Measurements from ENCODE around the gene KIF17.

Gene KIF17

DNA sequence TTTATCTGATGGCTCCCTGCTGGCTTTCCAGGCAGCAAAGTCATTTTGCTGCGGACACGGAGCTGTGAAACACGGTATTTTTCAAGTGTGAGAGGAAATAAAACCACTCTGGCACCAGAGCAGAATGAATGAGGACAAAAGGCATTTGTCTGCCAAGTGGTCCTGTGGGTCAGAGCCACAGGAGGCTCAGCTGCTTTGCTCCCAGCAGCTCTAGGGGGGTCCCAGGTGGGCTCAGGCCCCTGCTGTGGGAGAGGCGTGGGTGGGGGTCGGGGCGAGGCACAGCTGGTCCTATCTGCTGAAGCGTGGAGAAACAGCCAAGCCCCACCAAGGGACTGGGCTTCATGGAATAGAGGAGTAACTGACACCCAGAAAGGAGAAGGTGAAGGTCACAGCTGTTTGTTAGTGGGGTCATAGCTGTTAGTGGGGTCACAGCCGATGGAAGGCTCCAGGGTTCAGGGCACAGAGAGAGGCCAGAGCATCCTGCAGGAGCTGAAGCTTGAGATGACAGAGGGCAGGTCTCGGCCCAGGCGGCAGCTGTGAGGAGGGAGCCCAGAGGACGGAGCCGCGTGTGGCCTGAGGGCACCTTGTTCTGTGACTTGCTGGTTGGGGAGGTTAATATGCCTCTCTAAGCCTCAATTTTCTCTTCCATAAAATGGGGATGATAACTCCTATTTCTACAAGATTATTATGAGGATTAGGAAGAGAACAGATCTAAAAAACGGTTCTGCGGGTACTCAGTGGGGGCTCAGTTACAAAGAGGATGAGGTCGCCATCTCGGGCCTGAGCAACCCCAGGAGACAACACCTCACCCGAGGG, 7.1 kb downstream of the KIF17 start:
- Histone ChIP-seq H3K9me3 (ENCODE audit: low read depth, low read length) (no peaks in the 10 kb centered on the region), H3K9ac (ENCODE audit: insufficient read length) (no peak overlapping the region), H3K36me3 (ENCODE audit: insufficient read depth, low read length) (no peaks in the 10 kb centered on the region), H3K4me3 (no peak overlapping the region), H3K27ac (no peak overlapping the region)
- TF ChIP-seq EZH2 (IDR thresholded peaks at IDR 0.05): no peak
- no peak for TF ChIP-seq POLR2AphosphoS5 (IDR thresholded peaks at IDR 0.05; ENCODE audit: borderline replicate concordance, low read depth, low read length)
- TF ChIP-seq FOXP2 (optimal IDR thresholded peaks at IDR 0.05; ENCODE audit: control extremely low read depth, extremely low read length, insufficient read depth): no peak
- no peak for DNase-seq (ENCODE audit: low read depth, low spot score)

GRCh38 chr1:20709868-20710267, 7.9 kb downstream of the KIF17 start:
- H3K9ac ChIP-seq (ENCODE audit: insufficient read length): no peak overlapping the region
- no peak overlapping the region for H3K27ac ChIP-seq
- no peak for TF ChIP-seq FOXP2 (optimal IDR thresholded peaks at IDR 0.05; ENCODE audit: control extremely low read depth, extremely low read length, insufficient read depth)
- TF ChIP-seq EZH2 (IDR thresholded peaks at IDR 0.05): no peak
- TF ChIP-seq POLR2AphosphoS5 (IDR thresholded peaks at IDR 0.05; ENCODE audit: borderline replicate concordance, low read depth, low read length): no peak
- DNase-seq (ENCODE audit: low read depth, low spot score): no peak
- H3K4me3 ChIP-seq: no peak overlapping the region
- no peaks in the 10 kb centered on the region for H3K9me3 ChIP-seq (ENCODE audit: low read depth, low read length)
- no peaks in the 10 kb centered on the region for H3K36me3 ChIP-seq (ENCODE audit: insufficient read depth, low read length)

DNA sequence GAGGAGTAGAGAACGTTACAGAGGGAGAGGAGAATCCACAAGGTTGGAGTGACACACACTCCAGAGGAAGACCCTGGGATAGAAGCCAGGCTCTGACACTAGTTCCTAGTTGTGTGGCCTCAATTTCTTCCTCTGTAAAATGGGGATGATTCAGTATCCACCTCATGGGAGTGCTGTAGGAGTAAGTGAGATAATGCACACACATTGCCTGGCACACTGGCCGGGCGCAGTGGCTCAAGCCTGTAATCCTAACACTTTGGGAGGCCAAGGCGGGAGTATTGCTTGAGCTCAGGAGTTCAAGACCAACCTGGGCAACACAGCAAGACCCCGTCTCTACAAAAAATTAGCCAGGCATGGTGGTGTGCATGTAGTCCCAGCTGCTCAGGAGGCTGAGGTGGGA, 8.9 kb downstream of the KIF17 start:
- Histone ChIP-seq H3K4me3 (no peak overlapping the region), H3K9me3 (ENCODE audit: low read depth, low read length) (no peaks in the 10 kb centered on the region), H3K36me3 (ENCODE audit: insufficient read depth, low read length) (no peaks in the 10 kb centered on the region), H3K27ac (no peak overlapping the region), H3K9ac (ENCODE audit: insufficient read length) (no peak overlapping the region)
- no peak for TF ChIP-seq POLR2AphosphoS5 (IDR thresholded peaks at IDR 0.05; ENCODE audit: borderline replicate concordance, low read depth, low read length)
- TF ChIP-seq FOXP2 (optimal IDR thresholded peaks at IDR 0.05; ENCODE audit: control extremely low read depth, extremely low read length, insufficient read depth): no peak
- no peak for TF ChIP-seq EZH2 (IDR thresholded peaks at IDR 0.05)
- no peak for DNase-seq (ENCODE audit: low read depth, low spot score)

- TF ChIP-seq EZH2 (IDR thresholded peaks at IDR 0.05) (no peak), FOXP2 (optimal IDR thresholded peaks at IDR 0.05; ENCODE audit: control extremely low read depth, extremely low read length, insufficient read depth) (no peak), POLR2AphosphoS5 (IDR thresholded peaks at IDR 0.05; ENCODE audit: borderline replicate concordance, low read depth, low read length) (no peak)
- no peak overlapping the region for H3K27ac ChIP-seq
- DNase-seq (ENCODE audit: low read depth, low spot score): no peak
- H3K9me3 ChIP-seq (ENCODE audit: low read depth, low read length): no peaks in the 10 kb centered on the region
- H3K4me3 ChIP-seq: no peak overlapping the region
- H3K9ac ChIP-seq (ENCODE audit: insufficient read length): no peak overlapping the region
- no peaks in the 10 kb centered on the region for H3K36me3 ChIP-seq (ENCODE audit: insufficient read depth, low read length)
These were observed 9.8 kb downstream of the KIF17 start for GRCh38 chr1:20708057-20708456.

DNA sequence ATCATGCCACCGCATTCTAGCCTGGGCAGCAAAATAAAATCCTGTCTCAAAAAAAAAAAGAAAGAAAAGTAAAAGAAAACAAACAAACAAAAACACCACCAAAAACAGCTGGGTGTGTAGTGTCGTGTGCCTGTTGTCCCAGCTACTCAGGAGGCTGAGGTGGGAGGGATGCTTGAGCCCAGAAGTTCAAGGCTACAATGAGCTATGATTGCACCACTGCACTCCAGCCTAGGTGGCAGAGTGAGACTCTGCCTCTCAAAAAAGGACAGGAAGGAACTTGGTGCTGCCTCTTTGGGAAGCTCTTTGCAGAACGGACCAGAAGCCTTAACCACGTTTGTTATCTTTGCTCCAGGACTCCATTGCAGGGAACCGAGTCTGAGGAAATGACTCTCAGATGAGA, 11.0 kb downstream of the KIF17 start:
- TF ChIP-seq FOXP2 (optimal IDR thresholded peaks at IDR 0.05; ENCODE audit: control extremely low read depth, extremely low read length, insufficient read depth) (no peak), EZH2 (IDR thresholded peaks at IDR 0.05) (no peak), POLR2AphosphoS5 (IDR thresholded peaks at IDR 0.05; ENCODE audit: borderline replicate concordance, low read depth, low read length) (no peak)
- Histone ChIP-seq H3K36me3 (ENCODE audit: insufficient read depth, low read length) (no peaks in the 10 kb centered on the region), H3K27ac (no peak overlapping the region), H3K9ac (ENCODE audit: insufficient read length) (no peak overlapping the region), H3K4me3 (no peak overlapping the region), H3K9me3 (ENCODE audit: low read depth, low read length) (no peaks in the 10 kb centered on the region)
- DNase-seq (ENCODE audit: low read depth, low spot score): no peak

DNA sequence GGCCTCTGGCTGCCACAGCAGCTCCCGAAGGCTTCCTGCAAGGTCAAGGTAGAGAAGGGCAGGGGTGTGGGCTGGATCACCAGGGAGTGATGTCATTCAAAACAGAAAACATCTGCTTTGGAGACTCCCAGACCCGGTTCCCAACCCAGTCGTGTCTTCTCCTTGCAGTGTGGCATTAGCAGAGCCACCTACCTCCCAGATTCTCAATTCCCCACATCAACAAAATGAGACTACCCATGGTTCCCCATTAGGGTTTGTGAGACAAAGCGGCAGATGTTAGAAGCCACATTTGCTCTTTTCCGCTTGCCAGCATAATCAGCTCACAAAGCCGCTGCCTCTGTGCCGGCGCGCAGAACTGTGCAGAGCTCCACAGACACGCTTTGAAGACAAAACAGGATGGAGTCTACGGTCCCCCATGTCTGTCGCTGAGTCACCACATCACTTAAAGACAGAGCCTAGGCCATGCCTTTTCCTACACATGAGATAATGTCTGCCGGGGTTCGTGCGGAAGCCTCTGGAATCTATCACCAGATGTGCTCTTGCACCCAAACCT, 12.5 kb downstream of the KIF17 start:
- Histone ChIP-seq H3K36me3 (ENCODE audit: insufficient read depth, low read length) (no peaks in the 10 kb centered on the region), H3K9me3 (ENCODE audit: low read depth, low read length) (no peaks in the 10 kb centered on the region), H3K27ac (no peak overlapping the region), H3K9ac (ENCODE audit: insufficient read length) (no peak overlapping the region), H3K4me3 (no peak overlapping the region)
- TF ChIP-seq POLR2AphosphoS5 (IDR thresholded peaks at IDR 0.05; ENCODE audit: borderline replicate concordance, low read depth, low read length) (no peak), FOXP2 (optimal IDR thresholded peaks at IDR 0.05; ENCODE audit: control extremely low read depth, extremely low read length, insufficient read depth) (no peak), EZH2 (IDR thresholded peaks at IDR 0.05) (no peak)
- no peak for DNase-seq (ENCODE audit: low read depth, low spot score)

GRCh38 chr1:20704390-20705202, 13.2 kb downstream of the KIF17 start:
- Histone ChIP-seq H3K27ac (no peak overlapping the region), H3K36me3 (ENCODE audit: insufficient read depth, low read length) (no peaks in the 10 kb centered on the region), H3K4me3 (no peak overlapping the region), H3K9me3 (ENCODE audit: low read depth, low read length) (no peaks in the 10 kb centered on the region), H3K9ac (ENCODE audit: insufficient read length) (no peak overlapping the region)
- TF ChIP-seq FOXP2 (optimal IDR thresholded peaks at IDR 0.05; ENCODE audit: control extremely low read depth, extremely low read length, insufficient read depth): no peak
- TF ChIP-seq EZH2 (IDR thresholded peaks at IDR 0.05): no peak
- TF ChIP-seq POLR2AphosphoS5 (IDR thresholded peaks at IDR 0.05; ENCODE audit: borderline replicate concordance, low read depth, low read length): no peak
- no peak for DNase-seq (ENCODE audit: low read depth, low spot score)

DNA sequence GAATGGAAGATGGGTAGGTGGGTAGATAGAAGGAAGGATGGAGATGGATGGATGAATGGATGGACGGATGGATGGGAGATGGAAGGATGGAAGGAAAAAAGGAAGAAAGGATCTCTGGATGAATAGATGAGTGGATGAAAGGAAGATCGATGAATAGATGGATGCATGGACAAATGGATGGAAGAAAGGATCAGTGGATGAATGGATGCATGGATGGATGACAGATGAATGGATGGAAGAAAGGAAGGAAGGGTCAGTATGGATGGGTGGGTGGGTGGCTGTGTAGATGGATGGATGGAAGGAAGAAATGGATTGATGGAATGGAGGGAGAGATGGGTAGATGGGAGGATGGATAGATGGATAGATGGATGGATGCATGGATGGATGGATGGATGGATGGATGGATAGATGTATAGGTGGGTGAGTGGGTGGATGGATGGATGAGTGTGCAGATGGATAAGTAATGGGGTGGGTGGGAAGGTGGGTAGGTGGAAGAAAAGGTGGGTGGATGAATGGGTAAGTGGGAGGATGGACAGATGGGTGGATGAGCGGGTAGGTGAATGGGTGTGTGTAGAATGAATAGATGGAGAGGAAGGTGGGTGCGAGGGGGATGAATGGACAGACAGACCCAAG, 14.6 kb downstream of the KIF17 start:
- H3K9me3 ChIP-seq (ENCODE audit: low read depth, low read length): no peaks in the 10 kb centered on the region
- H3K36me3 ChIP-seq (ENCODE audit: insufficient read depth, low read length): no peaks in the 10 kb centered on the region
- DNase-seq (ENCODE audit: low read depth, low spot score): no peak
- no peak overlapping the region for H3K9ac ChIP-seq (ENCODE audit: insufficient read length)
- TF ChIP-seq FOXP2 (optimal IDR thresholded peaks at IDR 0.05; ENCODE audit: control extremely low read depth, extremely low read length, insufficient read depth) (no peak), EZH2 (IDR thresholded peaks at IDR 0.05) (no peak), POLR2AphosphoS5 (IDR thresholded peaks at IDR 0.05; ENCODE audit: borderline replicate concordance, low read depth, low read length) (no peak)
- no peak overlapping the region for H3K4me3 ChIP-seq
- no peak overlapping the region for H3K27ac ChIP-seq

Data from SK-N-MC (cell line).